ENCODE results near the gene PLAU.
"Not testable (repeated sequence)": the region's sequence is repeated elsewhere in the genome, so short reads cannot be mapped to it uniquely, and the experiment has no call there.

The PLAU gene

GRCh38 chr10:73898730-73899410, 12.1 kb upstream of the PLAU start:
- no peak for DNase-seq (ENCODE audit: low read depth in 2 of 2)

DNA sequence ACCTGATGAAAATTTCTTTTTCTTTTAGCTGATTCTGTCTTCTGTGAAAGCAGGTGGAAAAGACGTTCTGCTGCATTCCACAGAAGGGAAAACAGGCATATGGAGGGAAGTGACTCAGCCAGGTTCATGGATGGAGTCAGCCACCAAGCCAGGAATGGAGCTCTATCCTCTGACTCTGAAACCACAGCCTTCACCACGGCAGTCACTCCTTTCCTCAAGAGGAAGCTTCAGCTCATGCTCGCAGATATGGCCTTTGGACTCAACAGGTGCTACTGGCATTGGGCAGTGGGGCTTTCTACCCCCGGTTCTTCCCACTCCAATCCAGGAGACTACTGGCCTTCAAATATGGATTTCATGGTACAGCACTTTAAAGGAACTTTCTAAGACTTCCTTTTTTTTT, 11.5 kb upstream of the PLAU start:
- peak; percentile 60 to 64 for DNase-seq (ENCODE audit: low read depth in 2 of 2)

GRCh38 chr10:73900064-73900463, 10.9 kb upstream of the PLAU start:
- no peak for DNase-seq (ENCODE audit: low read depth in 2 of 2)

- DNase-seq (ENCODE audit: low read depth in 2 of 2): no peak
Measured at GRCh38 chr10:73901261-73901660, 9.7 kb upstream of the PLAU start.

- DNase-seq (ENCODE audit: low read depth in 2 of 2): no peak
Measured at GRCh38 chr10:73902351-73902750, 8.6 kb upstream of the PLAU start.

GRCh38 chr10:73905256-73906020, 5.5 kb upstream of the PLAU start:
- DNase-seq (ENCODE audit: low read depth in 2 of 2): no peak

DNA sequence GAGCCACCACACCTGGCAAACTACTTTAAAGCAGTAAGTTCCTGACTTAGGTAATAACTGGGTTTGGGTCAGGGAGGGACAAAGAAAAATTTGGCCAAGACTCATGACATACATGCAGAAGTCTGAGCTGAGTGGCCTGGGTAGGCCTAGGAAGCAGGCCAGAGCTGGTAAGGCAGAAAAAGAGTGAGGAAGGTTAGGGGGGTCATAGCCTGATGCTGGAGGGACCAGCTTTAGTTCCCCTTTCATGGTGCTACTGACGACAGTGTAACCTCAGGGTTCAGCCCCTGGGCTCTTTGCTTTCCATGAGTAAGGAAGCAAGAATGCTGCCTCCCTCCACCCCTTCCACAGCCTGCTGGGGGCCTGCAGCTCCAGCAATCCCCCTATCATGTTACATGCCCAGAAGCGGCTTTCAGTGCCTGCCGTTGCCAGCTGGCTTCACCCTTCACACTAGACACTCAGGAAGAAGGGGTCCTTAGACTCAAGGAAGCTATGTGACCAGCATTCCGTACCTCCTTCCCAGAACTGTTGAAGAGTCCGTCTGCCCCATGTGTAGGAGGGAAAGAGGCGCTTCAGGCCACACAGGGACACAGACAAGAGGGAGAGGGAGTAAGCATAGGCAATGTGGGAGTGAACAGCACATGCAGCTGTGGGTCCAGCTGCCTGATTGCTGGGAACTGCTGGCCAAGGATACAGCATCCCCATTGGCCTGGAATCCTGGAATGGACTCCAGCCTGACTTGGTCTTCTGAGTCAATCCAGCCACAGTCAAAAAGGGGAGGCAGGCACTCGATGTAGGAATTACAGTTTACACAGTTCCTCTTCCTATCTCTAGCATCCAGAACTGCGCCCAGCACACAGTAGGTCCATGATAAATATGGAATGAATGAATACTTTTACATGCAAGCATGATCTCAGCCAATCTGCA, 4.1 kb upstream of the PLAU start:
- DNase-seq (ENCODE audit: low read depth in 2 of 2): peak; percentile 89 to 91

GRCh38 chr10:73907841-73908517, 3.0 kb upstream of the PLAU start:
- no peak for DNase-seq (ENCODE audit: low read depth in 2 of 2)

DNA sequence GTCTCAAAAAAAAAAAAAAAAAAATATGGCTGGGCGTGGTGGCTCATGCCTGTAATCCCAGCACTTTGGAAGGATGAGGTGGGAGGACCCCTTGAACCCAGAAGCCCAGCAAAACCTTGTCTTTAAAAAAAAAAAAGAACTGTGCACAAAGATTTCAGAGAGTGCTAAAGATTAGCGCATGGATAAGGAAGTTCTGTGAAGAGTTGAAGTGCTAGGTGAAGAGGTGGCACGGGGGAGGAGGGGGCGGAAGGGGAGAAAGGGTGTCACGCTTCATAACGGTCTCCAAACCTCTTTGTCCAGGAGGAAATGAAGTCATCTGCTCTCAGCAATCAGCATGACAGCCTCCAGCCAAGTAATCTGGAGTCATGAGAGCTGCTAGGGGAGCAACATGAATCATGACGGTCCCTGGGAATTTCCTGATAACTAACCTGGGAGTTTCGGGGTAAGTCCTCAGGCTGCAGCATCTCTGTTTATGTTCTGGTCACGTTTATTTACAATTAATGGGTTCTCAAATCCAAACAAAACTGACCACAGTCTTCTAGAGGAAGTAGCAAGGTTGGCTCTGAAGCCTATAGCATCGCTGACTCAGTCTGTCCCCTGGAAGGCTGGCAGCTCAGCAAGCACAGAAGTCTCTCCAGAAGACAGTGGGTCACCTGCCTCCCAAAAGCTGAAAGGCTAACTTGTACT, 1.9 kb upstream of the PLAU start:
- DNase-seq (ENCODE audit: low read depth in 2 of 2): peak; percentile 65 to 66

DNA sequence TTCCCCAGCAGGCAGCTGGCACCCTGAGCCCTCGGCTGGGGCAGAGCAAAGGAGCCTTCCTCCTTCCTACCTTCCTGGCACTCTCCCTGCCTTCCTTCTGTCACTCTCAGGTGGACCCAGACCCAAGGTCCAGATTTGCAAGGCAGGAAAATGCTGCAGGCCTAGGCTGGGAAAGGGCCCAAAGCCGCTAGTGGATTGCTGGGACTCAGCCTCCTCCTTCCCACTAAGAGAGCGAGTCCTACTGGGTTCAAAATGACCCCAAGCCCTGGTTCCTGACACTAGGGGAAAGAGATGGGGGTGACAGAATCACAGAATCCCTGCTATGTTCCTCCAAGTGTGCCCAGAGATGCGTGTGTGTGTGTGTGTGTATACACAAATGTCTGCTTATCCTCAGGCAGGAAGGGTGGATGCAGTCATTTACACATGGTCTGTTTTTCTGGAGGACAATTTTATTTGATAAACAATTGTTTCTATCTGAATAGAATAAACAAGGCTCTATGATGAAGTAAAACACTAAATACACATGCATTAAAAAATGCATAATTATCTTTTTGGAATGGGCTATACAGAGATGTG, 1.3 kb upstream of the PLAU start:
- no peak for DNase-seq (ENCODE audit: low read depth in 2 of 2)

DNA sequence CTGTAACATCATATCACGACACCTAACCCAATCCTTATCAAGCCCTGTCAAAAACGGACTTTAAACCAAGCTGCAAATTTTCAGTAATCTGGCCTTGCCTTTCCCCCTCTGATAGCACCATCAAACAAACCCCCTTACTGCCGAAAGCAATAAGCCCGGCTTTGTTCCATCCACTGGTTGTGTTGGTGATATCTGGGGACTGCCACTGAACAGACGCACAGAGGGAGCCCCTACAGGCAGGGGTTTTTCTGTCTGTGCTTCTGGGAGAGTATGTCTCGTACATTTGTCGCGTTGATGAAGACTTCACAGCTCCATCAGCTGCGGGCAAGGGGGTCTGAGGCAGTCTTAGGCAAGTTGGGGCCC, 550 bp upstream of the PLAU start:
- DNase-seq (ENCODE audit: low read depth in 2 of 2): no peak

DNA sequence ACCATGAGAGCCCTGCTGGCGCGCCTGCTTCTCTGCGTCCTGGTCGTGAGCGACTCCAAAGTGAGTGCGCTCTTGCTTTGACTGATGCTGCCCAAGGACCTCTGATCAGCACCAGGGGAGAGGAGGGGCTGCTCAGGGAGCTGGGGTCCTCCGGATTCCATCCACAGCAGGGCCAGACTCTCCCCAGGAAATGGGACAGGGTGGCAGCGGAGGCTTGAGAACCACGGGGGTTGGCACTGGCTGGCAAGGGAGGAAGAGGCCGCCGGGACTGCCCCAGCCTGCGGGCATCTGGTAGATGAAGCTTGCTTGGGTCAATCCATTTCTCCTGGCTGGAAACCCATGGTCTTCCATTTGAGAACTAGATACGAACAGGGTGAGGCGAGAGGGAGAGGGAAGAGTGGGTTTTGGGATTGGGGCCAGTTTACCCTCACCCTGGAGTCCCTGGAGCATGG, 647 bp downstream of the PLAU start:
- DNase-seq (ENCODE audit: low read depth in 2 of 2): no peak

- no peak for DNase-seq (ENCODE audit: low read depth in 2 of 2)
Measured at GRCh38 chr10:73914036-73914435, 3.1 kb downstream of the PLAU start.

- no peak for DNase-seq (ENCODE audit: low read depth in 2 of 2)
Measured at GRCh38 chr10:73915206-73915851, 4.4 kb downstream of the PLAU start.

GRCh38 chr10:73916761-73917470, 6.0 kb downstream of the PLAU start:
- DNase-seq (ENCODE audit: low read depth in 2 of 2): no peak

GRCh38 chr10:73917566-73918305, 6.8 kb downstream of the PLAU start:
- DNase-seq (ENCODE audit: low read depth in 2 of 2): no peak

GRCh38 chr10:73919481-73919880, 8.5 kb downstream of the PLAU start:
- not testable (repeated sequence) for DNase-seq (ENCODE audit: low read depth in 2 of 2)

DNA sequence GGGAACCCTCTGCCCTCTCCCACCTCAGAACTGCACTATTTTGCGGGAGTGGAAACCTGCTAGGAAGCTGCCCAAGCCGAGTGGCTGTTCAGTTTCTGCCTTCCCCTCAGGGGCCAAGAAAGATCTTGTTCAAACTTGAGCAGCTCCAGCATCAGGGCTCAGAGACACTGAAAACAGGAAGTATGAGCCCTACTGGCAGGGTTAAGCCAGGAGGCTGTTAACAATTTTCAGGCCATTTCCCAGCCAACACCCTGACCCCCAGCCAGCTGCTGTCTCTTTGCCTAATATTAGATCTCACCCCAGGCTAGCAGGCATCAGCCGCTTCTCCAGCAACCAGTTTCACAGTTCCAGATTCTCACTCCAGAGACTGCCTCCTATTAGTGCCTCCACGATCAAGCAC, 9.2 kb downstream of the PLAU start:
- no peak for DNase-seq (ENCODE audit: low read depth in 2 of 2)

Measured in fibroblast of skin of left biceps (primary cell).